Lower leg skin (tissue), 4 donors: ENCODE results near the gene CDH13. TPM values are rescaled to one million over a fixed set of nuclear protein-coding genes. Genes with fewer than 3 reads are reported as not detected.

Experiments
- DNase-seq, 2 donors: peaks; one replicate each; pipeline ENCODE4 v3.0.0-alpha.2; 2019; ENCODE audit warnings: low spot score in 2 of 2
- H3K4me3 ChIP-seq: fragments of 200-600 bp; sonication (generic); 2 replicates; pipeline ENCODE4 v1.5.1; 2017; ENCODE audit warnings: mild to moderate bottlenecking, low read depth; ENCODE audit not compliant: poor library complexity, severe bottlenecking
- CTCF ChIP-seq, 3 donors: fragments of 450-650 bp; IDR thresholded peaks; one replicate each; pipeline ENCODE4 v1.5.1; 2016; ENCODE audit warnings: antibody characterized with exemption in 3 of 3, mild to moderate bottlenecking in 3 of 3, moderate library complexity in 2 of 3
- POLR2A ChIP-seq, 2 donors: fragments of 450-650 bp; IDR thresholded peaks; one replicate each; pipeline ENCODE4 v1.6.1; 2016 to 2017; ENCODE audit warnings: antibody characterized with exemption in 2 of 2, mild to moderate bottlenecking in 1 of 2, moderate library complexity in 1 of 2
- WGBS, 2 donors: methylation state at CpG; one replicate each; pipeline ENCODE4 v1.1.5; 2018; 5-methylcytosine and 5-hydroxymethylcytosine counted together
- intact Hi-C: fragments of 100-400 bp; cut with DNase I; formaldehyde crosslinking; loops from one replicate; pipeline ENCODE4 v1.15.0; 2023; ENCODE audit warnings: low total_unique reads
- total RNA-seq, 4 donors: library from RNA; depleted of rRNA; stranded (reverse); fragments of >200 nt; gene quantifications; one replicate each; pipeline ENCODE4 v1.1.0, GENCODE V29; 2016

The CDH13 gene
- total RNA-seq, 4 donors from 2014 or later = 102 to 246 (median 155) TPM

DNA sequence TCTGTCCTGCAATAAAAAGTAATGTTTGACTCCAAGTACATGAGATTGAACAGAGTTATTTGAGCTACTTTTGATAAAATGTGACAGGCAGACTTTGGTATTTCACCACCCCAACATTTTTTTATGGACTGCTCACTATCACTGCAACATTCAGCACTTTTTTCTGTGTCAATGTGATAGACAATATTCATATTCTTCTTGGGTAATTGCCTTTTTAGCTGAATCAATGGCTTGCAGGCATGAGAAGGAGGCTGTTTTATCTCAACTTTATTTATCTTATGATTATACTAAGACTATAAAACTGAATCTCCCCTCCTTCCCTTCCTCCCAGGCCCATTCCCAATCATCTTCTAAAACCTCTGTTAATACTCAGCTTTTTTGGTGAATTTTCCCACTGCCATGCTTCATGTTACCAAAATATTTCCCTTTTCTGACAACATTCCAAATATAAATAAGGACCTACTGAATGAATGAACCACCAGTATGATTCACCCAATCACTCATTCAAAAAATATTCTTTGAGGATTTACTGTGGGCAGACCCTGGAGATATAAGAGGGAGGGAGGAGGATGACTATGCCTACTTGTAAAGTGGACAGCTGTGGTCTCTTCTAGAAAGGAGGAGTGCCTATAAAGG, 67.6 kb downstream of the CDH13 start:
- no peak for DNase-seq
- TF ChIP-seq POLR2A (IDR thresholded peaks at IDR 0.05) (no peak), CTCF (IDR thresholded peaks at IDR 0.05) (no peak)
- intact Hi-C loops = no loop called here
- no peak overlapping the region for H3K4me3 ChIP-seq

DNA sequence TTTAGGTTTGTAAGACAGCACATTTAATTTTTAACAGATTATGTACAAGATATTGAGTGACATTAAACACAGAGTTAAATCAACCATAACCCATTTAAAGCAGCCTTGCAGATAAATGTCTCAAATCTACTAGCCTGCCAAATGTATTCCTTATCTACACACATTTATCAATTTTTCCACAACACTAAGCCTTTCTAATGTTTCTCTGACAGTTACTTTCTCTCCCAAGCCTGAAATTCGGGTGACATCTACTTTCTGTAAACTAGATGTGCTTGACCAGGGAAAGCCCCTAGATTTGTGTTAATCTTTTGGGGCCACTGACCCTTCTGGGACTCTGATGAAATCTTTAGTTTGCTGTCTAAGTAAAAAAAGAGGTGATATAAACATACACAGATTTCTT, 69.0 kb downstream of the CDH13 start:
- no peak for DNase-seq
- intact Hi-C loops = no loop called here
- TF ChIP-seq POLR2A (IDR thresholded peaks at IDR 0.05) = no peak
- TF ChIP-seq CTCF (IDR thresholded peaks at IDR 0.05) = no peak
- WGBS, 2 donors = 73 to 78% methylated on average over 1 of the region's 1 CpG
- no peak overlapping the region for H3K4me3 ChIP-seq

DNA sequence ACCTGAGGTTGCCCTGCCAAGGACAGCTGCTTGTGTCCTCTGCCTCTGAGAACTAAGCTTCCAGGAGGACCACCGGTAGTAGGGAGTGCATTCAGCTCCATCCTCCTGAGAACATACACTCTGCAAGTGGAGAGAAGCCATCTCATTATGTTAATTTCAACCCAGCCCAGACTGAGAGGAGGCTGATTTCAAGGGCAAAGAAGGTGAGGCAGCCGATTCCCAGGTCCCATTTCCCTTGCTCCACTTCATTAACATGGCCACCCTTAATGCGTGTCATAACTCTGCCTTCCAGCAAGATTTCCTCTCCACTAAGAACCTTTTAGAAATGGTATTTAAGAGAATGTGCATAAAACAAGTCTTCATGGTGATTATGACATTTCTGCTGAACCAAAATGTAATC, 72.5 kb downstream of the CDH13 start:
- WGBS, 2 donors = 52 to 77% methylated on average over 3 of the region's 3 CpGs
- intact Hi-C loops = no loop called here
- TF ChIP-seq POLR2A (IDR thresholded peaks at IDR 0.05) (no peak), CTCF (IDR thresholded peaks at IDR 0.05) (no peak)
- H3K4me3 ChIP-seq = no peak overlapping the region
- DNase-seq = no peak

- peak in 1 of 2 donors; percentile 49 for DNase-seq
- intact Hi-C loops = no loop called here
- H3K4me3 ChIP-seq = no peak overlapping the region
Observed at GRCh38 chr16:82699711-82700495, 73.1 kb downstream of the CDH13 start.

DNA sequence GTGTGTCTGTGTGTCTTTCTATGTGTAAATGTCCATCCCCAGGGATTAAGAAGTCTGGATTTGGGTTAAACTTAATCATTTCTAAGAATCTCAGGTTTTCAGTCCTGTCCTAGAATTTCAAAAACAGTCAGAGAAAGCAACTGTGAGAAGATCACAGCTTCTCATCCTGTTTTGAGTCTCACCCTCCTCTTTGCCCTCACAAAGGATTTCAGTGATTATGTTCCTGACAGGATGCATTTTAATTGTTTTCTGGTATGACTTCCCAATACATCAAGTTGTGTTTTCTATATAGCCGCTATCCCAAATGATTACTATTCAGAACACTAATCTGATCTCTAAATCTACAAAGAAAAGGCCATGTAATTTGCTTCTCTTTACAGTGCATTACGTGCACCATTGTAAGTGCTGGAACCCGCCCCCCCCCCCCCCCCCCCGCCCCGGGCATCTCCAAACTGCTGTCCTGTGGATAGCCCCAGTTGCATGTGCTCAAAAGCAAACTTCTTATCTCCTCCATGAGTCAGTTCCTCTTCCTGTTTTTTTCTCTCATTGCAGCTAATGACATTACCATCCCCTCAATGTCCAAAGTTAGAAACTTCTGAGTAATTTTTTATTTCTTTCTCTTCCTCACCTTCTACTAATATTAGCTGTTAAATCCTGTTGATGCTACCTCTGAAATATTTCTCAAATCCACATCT, 73.9 kb downstream of the CDH13 start:
- 58 to 60% methylated on average over 4 to 5 of the region's 5 CpGs for WGBS, 2 donors
- H3K4me3 ChIP-seq = no peak overlapping the region
- TF ChIP-seq POLR2A (IDR thresholded peaks at IDR 0.05) (no peak), CTCF (IDR thresholded peaks at IDR 0.05) (no peak)
- intact Hi-C loops = no loop called here
- DNase-seq = no peak

More at GRCh38 chr16:82699711-82700495, 73.1 kb downstream of the CDH13 start:
- 49 to 50% methylated on average over 9 of the region's 9 CpGs for WGBS, 2 donors
- TF ChIP-seq CTCF (IDR thresholded peaks at IDR 0.05) = no peak
- no peak for TF ChIP-seq POLR2A (IDR thresholded peaks at IDR 0.05)
